ENCODE measurements around the gene HRNR. TPM values are rescaled to one million over a fixed set of nuclear protein-coding genes. Genes with fewer than 3 reads are reported as not detected.

Gene HRNR
- polyA plus RNA-seq, 2 of the 4 experiments (the other 2 are of a cell fraction), result not detected

DNA sequence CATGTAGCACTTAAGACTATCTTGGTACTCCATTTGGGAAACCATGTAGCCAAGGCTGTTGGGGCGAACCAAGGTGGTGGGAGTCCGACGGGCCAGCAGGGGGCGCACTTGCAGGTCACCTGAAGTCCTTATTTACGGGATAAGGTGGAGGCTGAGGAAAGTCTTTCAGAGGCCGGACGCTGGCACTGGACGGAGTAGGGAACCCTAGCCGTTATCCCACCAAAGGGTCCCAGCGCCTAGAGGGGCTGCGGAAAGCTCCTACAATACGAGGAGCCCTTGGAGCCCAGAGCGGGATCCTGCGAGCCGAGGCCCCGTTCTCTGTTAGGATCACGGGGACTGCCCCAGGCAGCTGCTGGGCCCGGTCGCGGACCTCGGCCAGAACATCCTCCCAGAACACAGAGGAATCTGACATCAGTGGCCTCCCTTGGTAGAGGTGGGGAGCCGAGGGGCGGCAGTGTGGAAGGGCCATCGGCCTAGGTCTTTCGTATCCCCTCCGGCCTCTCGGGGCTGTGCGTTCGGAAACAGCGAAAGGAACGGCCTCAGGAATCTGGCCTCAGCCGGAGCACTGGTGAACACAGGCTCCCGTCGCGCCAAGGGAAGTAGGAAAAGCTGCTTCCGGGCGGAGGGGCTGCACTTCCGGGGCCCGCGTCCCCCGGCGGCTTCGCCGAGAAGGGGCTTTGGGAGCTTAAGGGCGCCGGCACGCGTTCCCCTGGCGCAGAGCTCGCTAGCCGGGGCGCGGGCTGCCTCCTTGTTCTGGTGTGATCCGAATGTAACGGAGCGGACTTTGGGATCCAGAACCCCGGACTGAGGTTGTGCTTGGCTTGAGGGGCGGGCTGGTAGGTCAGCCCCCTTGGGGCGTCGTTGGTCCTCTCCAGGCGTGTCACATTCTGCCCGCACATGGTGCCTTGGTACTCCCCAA lies 35.1 kb downstream of the HRNR start:
- H3K4me1 ChIP-seq, result peaks cover 14% of the 10 kb centered on the region
- H3K4me3 ChIP-seq, result peak overlapping the region; percentile 80
- peak overlapping the region; percentile 86 for H3K4me2 ChIP-seq
- peak; percentile 66 for TF ChIP-seq SMC3 (IDR thresholded peaks at IDR 0.05)
- no peak for TF ChIP-seq HOXA7 (CRISPR knock-in tag; IDR thresholded peaks at IDR 0.05)
- no peak for TF ChIP-seq CEBPB (IDR thresholded peaks at IDR 0.05)
- TF ChIP-seq NPAS2 (CRISPR knock-in tag; IDR thresholded peaks at IDR 0.05; ENCODE audit: borderline replicate concordance), result no peak
- no peak for TF ChIP-seq KDM5A (IDR thresholded peaks at IDR 0.05)
- TF ChIP-seq, protein P1, sequence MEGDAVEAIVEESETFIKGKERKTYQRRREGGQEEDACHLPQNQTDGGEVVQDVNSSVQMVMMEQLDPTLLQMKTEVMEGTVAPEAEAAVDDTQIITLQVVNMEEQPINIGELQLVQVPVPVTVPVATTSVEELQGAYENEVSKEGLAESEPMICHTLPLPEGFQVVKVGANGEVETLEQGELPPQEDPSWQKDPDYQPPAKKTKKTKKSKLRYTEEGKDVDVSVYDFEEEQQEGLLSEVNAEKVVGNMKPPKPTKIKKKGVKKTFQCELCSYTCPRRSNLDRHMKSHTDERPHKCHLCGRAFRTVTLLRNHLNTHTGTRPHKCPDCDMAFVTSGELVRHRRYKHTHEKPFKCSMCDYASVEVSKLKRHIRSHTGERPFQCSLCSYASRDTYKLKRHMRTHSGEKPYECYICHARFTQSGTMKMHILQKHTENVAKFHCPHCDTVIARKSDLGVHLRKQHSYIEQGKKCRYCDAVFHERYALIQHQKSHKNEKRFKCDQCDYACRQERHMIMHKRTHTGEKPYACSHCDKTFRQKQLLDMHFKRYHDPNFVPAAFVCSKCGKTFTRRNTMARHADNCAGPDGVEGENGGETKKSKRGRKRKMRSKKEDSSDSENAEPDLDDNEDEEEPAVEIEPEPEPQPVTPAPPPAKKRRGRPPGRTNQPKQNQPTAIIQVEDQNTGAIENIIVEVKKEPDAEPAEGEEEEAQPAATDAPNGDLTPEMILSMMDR (IDR thresholded peaks at IDR 0.05), result peak; percentile 88
- no peak for TF ChIP-seq RCOR1 (IDR thresholded peaks at IDR 0.05; ENCODE audit: low read depth, low read length)
- no peak for TF ChIP-seq ZNF302 (CRISPR knock-in tag; IDR thresholded peaks at IDR 0.05)
- TF ChIP-seq, protein P2, sequence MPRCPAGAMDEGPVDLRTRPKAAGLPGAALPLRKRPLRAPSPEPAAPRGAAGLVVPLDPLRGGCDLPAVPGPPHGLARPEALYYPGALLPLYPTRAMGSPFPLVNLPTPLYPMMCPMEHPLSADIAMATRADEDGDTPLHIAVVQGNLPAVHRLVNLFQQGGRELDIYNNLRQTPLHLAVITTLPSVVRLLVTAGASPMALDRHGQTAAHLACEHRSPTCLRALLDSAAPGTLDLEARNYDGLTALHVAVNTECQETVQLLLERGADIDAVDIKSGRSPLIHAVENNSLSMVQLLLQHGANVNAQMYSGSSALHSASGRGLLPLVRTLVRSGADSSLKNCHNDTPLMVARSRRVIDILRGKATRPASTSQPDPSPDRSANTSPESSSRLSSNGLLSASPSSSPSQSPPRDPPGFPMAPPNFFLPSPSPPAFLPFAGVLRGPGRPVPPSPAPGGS (IDR thresholded peaks at IDR 0.05), result 0 out of 3 replicates have a peak, but pooled peaks have one; percentile 62
- peak; percentile 51; the same call in 1 of the 2 replicates for TF ChIP-seq FOXS1 (CRISPR knock-in tag; IDR thresholded peaks at IDR 0.05)
- TF ChIP-seq CHD2 (IDR thresholded peaks at IDR 0.05; ENCODE audit: low read length, partially characterized antibody), result no peak
- TF ChIP-seq BHLHE40 (IDR thresholded peaks at IDR 0.05; ENCODE audit: low read depth, low read length), result no peak
- TF ChIP-seq, protein P3, sequence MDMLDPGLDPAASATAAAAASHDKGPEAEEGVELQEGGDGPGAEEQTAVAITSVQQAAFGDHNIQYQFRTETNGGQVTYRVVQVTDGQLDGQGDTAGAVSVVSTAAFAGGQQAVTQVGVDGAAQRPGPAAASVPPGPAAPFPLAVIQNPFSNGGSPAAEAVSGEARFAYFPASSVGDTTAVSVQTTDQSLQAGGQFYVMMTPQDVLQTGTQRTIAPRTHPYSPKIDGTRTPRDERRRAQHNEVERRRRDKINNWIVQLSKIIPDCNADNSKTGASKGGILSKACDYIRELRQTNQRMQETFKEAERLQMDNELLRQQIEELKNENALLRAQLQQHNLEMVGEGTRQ (IDR thresholded peaks at IDR 0.05), result no peak
- TF ChIP-seq, protein P4, sequence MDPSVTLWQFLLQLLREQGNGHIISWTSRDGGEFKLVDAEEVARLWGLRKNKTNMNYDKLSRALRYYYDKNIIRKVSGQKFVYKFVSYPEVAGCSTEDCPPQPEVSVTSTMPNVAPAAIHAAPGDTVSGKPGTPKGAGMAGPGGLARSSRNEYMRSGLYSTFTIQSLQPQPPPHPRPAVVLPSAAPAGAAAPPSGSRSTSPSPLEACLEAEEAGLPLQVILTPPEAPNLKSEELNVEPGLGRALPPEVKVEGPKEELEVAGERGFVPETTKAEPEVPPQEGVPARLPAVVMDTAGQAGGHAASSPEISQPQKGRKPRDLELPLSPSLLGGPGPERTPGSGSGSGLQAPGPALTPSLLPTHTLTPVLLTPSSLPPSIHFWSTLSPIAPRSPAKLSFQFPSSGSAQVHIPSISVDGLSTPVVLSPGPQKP (IDR thresholded peaks at IDR 0.05; ENCODE audit: low read depth, low read length), result no peak
- peak; percentile 18; the same call in 1 of the 2 replicates for TF ChIP-seq HOXB13 (CRISPR knock-in tag; IDR thresholded peaks at IDR 0.05; ENCODE audit: low read depth)
- TF ChIP-seq MAZ (IDR thresholded peaks at IDR 0.05; ENCODE audit: borderline replicate concordance, low read depth, low read length), result no peak
- peak; percentile 39 to 49; a peak in 4 of 5 replicates for TF ChIP-seq RAD21 (conservative IDR thresholded peaks at IDR 0.05 in 1 of 2, IDR thresholded peaks at IDR 0.05 in 1 of 2)
- TF ChIP-seq, protein P5, sequence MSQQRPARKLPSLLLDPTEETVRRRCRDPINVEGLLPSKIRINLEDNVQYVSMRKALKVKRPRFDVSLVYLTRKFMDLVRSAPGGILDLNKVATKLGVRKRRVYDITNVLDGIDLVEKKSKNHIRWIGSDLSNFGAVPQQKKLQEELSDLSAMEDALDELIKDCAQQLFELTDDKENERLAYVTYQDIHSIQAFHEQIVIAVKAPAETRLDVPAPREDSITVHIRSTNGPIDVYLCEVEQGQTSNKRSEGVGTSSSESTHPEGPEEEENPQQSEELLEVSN (IDR thresholded peaks at IDR 0.05; ENCODE audit: borderline replicate concordance, low read depth), result peak; percentile 79
- no peak for TF ChIP-seq ZFP36 (IDR thresholded peaks at IDR 0.05; ENCODE audit: borderline replicate concordance, partially characterized antibody)
- TF ChIP-seq, protein P6, sequence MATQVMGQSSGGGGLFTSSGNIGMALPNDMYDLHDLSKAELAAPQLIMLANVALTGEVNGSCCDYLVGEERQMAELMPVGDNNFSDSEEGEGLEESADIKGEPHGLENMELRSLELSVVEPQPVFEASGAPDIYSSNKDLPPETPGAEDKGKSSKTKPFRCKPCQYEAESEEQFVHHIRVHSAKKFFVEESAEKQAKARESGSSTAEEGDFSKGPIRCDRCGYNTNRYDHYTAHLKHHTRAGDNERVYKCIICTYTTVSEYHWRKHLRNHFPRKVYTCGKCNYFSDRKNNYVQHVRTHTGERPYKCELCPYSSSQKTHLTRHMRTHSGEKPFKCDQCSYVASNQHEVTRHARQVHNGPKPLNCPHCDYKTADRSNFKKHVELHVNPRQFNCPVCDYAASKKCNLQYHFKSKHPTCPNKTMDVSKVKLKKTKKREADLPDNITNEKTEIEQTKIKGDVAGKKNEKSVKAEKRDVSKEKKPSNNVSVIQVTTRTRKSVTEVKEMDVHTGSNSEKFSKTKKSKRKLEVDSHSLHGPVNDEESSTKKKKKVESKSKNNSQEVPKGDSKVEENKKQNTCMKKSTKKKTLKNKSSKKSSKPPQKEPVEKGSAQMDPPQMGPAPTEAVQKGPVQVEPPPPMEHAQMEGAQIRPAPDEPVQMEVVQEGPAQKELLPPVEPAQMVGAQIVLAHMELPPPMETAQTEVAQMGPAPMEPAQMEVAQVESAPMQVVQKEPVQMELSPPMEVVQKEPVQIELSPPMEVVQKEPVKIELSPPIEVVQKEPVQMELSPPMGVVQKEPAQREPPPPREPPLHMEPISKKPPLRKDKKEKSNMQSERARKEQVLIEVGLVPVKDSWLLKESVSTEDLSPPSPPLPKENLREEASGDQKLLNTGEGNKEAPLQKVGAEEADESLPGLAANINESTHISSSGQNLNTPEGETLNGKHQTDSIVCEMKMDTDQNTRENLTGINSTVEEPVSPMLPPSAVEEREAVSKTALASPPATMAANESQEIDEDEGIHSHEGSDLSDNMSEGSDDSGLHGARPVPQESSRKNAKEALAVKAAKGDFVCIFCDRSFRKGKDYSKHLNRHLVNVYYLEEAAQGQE (IDR thresholded peaks at IDR 0.05), result no peak
- TF ChIP-seq NR3C1 (IDR thresholded peaks at IDR 0.05), result no peak
- TF ChIP-seq KDM1A (IDR thresholded peaks at IDR 0.05; ENCODE audit: low read depth), result no peak
- peak; percentile 31; the same call in 1 of the 2 replicates for TF ChIP-seq POLR2A (IDR thresholded peaks at IDR 0.05; ENCODE audit: low read length)
- no peak for TF ChIP-seq GATA3 (IDR thresholded peaks at IDR 0.05; ENCODE audit: borderline replicate concordance)
- TF ChIP-seq JUN (IDR thresholded peaks at IDR 0.05), result peak; percentile 49 to 52; a peak in 1 of 5 replicates
- TF ChIP-seq, protein P7, sequence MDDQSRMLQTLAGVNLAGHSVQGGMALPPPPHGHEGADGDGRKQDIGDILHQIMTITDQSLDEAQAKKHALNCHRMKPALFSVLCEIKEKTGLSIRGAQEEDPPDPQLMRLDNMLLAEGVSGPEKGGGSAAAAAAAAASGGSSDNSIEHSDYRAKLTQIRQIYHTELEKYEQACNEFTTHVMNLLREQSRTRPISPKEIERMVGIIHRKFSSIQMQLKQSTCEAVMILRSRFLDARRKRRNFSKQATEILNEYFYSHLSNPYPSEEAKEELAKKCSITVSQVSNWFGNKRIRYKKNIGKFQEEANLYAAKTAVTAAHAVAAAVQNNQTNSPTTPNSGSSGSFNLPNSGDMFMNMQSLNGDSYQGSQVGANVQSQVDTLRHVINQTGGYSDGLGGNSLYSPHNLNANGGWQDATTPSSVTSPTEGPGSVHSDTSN (IDR thresholded peaks at IDR 0.05), result no peak
- TF ChIP-seq, protein P8, sequence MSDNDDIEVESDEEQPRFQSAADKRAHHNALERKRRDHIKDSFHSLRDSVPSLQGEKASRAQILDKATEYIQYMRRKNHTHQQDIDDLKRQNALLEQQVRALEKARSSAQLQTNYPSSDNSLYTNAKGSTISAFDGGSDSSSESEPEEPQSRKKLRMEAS (IDR thresholded peaks at IDR 0.05), result peak; percentile 76
- no peaks in the 10 kb centered on the region for H3K9me3 ChIP-seq
- FAIRE-seq (no peak), DNase-seq (ENCODE audit: low read depth in 1 of 2, low spot score in 1 of 2) (peak; percentile 46 to 91), ATAC-seq (peak; percentile 75 to 86)
- ChIA-PET POLR2A (interaction anchor here (0.8 to 1.3 kb wide), 3 partner anchors 26 to 269 kb away, joined by 3 to 9 read pairs (median 6); no protein-coding TSS in a partner anchor), CTCF (interaction anchor here (0.6 to 18.0 kb wide), 47 partner anchors 9 to 346 kb away, joined by 3 to 357 read pairs (median 4); partner anchors contain the start of genes HRNR, RPTN and TCHH)
- H3K27ac ChIP-seq, result peak overlapping the region; percentile 88 to 89
- 4% methylated on average over 33 of the region's 62 CpGs for WGBS (ENCODE audit: missing lambda C conversion rate)
